Stimulated activated CD4-positive, alpha-beta T cell treated with anti-CD3 and anti-CD28 coated beads, Interleukin-1b, Interleukin-23, amount 100 ng/mL, for 1 hour (primary cell): Measurements from ENCODE around the gene CDYL2.
"Not testable (repeated sequence)": the region's sequence is repeated elsewhere in the genome, so short reads cannot be mapped to it uniquely, and the experiment has no call there.

Experiments
- DNase-seq, 2 donors: peaks; one replicate each; pipeline ENCODE4 v3.0.0-alpha.2; 2020; ENCODE audit warnings: low read depth in 2 of 2

Gene CDYL2, protein sequence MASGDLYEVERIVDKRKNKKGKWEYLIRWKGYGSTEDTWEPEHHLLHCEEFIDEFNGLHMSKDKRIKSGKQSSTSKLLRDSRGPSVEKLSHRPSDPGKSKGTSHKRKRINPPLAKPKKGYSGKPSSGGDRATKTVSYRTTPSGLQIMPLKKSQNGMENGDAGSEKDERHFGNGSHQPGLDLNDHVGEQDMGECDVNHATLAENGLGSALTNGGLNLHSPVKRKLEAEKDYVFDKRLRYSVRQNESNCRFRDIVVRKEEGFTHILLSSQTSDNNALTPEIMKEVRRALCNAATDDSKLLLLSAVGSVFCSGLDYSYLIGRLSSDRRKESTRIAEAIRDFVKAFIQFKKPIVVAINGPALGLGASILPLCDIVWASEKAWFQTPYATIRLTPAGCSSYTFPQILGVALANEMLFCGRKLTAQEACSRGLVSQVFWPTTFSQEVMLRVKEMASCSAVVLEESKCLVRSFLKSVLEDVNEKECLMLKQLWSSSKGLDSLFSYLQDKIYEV

DNA sequence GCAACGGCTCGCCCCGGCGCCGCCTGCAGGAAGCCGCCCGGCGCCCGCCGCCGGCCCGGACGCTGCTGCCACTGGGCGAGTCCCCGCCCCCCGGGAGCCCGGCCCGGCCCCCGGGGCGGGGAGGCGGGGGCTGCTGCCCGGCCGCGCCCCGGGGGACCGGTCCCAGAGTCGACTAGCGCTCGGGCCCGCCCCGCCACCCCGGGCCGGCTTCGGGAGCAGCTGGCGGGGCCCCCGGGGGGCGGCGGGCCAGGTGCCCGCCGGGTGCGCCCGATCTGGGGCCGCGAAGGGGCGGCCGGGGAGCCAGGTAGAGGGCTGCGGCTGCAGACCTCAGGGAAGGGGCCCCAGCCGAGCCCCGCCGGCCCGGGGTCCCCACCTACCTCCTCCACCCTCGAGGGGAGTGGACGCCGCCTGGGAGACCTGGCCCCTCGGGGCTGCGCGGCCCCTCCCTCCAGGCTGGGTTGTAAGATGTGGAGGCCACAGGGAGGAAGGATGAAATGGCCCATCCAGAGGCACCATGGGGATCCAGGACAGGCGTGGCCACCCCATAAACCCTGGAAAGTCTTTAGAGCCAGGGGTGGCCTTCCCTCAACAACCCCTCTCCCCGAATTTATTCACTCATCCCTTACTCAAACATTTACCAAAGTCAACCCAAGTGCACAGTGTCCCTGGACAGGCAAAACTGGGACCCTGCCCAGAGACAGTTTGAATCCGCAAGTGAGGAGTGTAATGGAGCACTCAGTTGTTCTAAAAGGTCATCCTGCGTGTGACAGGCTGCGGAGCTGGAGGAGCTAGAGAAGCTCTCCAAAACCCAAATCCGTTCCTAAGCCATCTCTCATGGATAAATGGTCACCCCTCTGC lies at the start of gene CDYL2:
Gene CDYL2, minus strand, starts transcription at position 73 of the 858 bp plus-strand sequence. CDS start 425 bp downstream, outside the sequence.
- DNase-seq: peak; percentile 18 to 19

DNA sequence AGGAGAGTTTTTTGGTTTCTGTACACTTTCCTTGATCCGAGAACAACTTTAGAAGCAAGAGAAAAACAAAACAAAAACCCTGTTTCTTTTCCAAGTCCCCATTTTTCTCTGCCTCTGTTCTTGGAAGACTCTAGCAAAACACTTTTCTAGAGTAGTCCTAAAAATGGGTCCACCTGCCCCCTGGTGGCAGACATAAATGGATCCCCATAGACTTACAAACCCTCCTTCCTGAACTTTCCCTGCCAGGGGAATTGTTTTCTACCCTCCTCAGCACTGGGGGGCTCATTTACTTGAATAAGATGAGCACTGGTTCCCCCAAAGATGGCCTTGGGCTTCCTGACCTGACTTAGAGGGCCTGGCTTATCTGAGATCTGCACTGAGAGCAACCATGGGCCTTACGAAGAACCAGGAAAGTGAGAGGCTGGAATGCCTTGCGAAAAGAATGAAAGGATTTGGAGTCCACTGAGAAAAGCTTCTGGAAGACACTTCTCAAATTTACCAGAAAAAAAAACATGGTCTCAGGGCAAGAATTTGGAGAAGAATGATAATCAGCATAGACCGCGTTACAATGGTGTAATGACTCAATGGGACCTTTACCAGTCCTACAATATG lies 48.0 kb upstream of the CDYL2 start:
- DNase-seq: no peak

DNA sequence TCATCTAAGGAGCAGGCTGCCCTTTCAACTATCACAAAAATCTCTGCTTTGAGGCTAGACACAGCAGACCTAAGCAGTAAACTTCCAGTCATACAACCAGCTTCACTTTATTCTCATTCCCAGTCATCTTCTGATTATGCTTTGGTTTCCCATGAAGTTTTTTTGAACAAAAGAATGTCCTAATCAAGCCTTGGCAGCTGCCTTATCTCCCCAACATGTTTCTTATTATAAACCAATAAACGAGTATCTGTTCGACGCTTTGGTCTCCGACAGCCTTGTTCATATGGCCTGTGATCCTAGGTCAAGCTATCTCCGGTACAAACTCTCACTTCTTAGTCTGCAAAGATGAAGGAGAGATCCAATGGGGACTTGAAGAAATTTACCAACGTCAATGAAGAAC lies 47.4 kb upstream of the CDYL2 start:
- DNase-seq: no peak

DNA sequence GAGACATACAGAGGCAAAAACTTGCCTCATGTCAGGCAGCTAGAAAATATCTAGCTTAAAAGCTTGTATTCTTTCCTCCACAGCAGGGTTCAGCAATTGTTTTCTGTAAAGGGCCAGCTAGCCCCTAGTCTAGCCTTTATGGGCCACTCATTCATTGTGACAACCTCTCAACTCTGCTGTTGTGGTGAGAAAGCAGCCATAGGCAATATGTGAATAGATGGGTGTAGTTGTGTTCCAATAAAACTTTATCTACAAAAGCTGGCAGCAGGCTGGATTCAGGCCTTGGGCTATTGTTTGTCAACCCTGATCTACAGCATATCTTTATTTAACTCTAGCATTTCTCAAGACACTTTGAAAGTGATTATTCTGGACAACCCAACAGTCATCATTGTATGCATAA lies 46.4 kb upstream of the CDYL2 start:
- no peak for DNase-seq

DNA sequence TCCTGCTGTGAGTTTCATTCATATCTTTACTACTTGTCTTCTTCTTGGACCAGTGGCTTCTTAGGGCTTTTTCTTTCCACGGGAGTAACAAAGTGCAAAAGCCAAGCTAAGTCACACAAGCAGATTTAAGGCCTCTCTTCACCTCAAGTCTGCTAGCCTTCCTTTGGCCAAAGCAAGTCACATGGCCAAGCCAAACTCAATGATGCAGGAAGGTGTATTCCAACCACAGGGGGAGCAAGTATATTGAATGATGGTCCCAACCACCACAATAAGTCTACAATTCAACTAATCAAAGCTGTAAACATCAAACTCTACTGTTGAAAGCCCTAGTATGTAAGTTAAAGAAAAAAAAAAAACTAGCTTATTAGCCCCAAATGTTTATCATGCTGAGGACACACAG lies 44.5 kb upstream of the CDYL2 start:
- no peak for DNase-seq

DNA sequence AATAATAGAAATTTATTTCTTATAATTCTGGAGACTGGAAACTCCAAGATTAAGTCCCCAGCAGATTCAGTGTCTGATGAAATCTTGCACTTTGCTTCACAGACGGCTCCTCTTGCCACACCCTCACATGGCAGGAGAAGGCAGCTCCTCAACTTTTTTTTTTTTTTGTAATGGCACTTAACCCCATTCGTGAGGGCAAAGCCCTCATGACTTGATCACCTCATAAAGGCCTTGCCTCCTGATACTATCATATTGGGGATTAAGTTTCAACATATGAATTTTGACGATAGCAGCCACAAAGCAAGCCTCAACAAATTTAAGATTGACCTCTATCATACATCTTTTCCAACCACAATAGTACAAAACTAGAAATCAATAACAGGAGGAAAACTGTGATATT lies 42.3 kb upstream of the CDYL2 start:
- no peak for DNase-seq

DNA sequence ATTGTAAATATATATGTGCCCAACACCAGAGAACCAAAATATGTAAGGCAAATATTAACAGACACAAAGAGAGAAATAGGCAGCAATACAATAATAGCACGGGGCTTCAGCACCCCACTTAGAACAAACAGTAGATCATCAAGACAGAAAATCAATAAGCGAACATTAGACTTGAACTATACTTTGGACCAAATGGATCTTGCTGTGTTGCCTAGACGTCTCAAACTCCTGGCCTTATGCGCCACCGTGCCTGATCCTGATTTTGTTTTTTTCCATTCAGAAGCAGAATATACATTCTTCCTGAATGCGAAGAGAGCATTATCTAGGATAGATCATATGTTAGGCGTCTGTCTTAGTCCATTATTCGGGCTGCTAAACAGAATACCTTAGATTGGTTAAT lies 41.9 kb upstream of the CDYL2 start:
- no peak for DNase-seq

DNA sequence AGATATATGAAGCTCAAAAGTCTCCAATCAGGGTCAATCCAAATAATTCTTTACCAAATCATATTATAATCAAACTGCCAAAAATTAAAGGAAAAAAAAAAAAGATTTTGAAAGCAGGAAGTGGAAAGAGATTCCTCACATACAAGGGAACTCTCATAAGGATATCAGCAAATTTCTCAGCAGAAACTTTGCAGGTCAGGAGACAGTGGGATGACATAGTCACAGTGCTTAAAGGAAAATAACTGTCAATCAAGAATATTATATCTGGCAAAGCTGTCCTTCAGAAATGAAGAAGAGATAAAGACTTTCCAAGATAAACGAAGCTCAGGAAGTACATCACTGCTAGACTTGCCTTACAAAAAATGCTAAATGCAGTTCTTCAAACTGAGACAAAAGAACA lies 40.0 kb upstream of the CDYL2 start:
- no peak for DNase-seq

DNA sequence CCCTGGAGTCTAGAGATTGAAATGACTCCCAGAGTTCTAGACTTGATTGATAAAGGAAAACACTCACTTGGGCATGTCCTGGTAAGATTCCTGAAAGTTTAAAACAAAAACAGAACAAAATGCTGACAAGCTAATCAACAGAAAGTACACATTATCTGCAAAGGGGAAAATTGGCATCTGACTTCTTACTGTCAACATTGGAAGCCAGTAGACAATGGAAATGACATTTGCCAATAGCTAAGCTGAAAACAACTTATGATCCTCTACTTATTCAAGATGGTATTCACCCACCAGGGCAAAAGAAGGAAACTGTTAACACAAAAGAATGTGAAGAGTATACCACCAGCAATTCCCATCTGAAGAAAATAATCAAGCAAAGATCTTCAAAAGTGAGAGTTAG lies 36.8 kb upstream of the CDYL2 start:
- no peak for DNase-seq

DNA sequence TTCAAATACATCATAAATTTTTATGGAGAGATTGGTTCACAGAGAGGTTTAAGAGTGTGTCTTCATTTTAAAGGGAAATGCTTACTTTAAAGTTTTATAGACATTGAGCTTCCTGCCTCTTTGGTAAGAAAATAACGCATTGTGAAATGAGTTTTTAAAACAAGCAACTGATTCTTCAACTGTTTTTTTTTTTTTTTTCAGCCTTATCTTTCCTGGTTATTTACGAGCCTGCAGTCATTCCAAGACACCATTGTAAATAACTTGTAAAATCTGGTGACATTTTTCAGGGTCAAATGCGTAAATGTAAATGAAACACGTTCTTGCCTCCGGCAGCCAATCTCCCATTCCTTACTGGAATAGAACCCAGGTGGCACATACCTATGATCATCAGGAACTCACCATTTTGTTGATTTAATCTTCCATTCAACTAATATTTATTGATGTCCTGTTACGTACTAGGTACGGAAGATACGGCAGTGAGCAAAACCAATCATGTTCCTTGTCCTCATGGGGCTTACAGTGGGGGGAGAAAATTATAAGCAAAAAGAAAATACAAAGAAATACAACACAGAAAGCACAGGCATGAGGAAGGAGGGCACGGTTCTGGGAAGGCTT lies 33.2 kb upstream of the CDYL2 start:
- DNase-seq: no peak

DNA sequence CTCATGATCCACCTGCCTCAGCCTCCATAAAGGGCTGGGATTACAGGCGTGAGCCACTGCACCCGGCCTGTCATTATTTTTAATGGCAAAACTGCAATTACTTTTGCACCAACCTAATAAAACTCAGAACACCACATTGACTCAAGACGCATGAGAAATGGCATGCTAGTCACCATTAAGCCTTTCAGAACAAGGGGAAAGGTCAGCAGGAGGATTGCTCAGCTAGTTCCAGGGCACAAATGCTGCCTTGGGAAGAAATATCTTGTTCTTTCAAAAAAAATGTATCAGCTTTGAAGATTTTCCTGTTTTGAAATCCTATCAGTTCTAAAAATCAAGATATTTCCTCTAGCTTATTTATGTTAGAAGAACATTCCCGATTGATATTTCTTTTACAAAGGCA lies 32.4 kb upstream of the CDYL2 start:
- no peak for DNase-seq

DNA sequence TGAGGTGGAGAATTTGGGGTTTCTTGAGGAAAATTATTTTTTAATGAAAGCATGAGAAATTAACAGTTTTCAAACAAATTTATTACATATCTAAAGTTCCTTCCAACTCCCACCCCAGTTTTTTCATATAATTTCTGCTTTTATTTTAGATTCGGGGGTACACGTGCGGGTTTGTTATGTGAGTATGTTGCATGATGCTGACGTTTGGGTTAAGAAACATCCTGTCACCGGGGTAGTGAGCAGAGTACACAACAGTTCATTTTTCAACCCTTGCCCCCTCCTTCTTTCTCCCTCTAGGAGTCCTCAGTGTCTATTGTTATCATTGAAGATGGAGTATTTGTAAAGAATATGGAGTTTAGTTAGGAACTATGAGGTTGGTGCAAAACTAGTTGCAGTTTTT lies 31.8 kb upstream of the CDYL2 start:
- no peak for DNase-seq

DNA sequence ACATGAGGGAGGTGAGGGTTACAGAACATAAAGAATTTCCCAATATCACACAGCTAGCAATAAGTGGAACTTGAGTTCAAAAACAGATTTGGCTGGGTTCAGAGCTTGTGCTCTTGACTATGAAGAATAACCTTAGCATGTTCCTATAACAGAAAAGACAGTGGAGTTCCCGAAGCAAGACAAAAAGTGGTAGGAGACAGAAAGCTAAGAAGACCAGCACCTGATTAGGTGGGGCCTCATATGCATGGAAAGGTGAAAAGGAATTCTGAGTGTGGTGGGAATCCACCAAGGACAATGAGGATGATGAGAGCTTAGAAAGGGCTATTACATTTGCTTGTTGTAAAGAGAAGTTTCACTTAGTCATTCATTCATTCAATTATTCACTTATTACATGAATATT lies 26.6 kb upstream of the CDYL2 start:
- no peak for DNase-seq

DNA sequence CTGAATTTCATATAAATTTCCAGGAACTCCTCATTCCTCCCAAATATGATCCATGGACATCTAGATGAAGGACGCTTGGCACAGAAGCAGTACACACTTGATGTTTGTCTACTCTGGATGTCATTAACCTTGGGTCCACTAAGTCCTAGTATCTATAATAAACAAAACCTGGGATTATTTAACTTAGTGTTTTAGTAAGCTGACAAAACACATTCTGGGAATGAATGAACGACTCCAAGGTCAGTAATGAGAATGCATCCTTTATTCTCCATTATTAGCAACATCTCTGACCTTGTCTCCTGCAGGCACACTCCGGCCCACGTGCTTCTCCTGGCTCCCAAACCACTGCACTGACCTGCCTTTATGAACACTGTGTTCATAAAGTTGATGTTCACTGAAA lies 24.1 kb upstream of the CDYL2 start:
- no peak for DNase-seq

DNA sequence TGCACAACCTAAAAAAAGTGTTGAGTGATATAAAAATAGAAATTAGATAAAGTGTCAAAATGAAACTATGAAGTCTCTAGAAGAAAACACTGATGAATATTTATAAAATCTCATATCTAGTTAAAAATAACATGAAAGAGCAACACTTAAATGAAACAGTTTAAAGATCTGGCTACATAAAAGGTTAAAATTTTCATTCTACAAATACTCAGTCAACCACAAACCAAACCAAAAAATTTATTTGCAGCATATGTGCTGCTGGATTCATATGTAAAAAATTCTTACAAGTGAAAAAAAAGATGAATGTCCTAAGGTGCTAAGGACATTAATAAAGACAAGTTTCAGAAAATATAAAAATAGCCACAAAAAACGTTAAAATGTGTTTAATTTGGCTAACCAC lies 22.6 kb upstream of the CDYL2 start:
- no peak for DNase-seq

DNA sequence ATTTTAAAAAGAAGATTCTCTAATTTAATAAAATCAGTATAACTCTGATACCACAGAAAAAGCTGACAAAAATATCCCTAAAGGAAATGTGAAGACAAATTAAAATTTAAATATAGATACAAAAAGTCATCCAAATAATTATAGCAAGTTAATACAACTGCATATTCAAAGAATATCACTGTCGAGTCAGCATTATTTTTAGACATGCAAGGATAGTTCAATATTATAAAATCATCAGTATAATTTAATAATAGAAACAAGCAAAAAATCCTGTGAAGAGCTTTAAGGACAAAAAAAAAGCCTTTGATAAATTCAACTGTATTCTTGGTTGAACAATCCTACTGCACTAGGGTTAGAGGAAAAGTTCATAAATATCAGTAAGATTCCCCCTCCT lies 21.0 kb upstream of the CDYL2 start:
- no peak for DNase-seq

DNA sequence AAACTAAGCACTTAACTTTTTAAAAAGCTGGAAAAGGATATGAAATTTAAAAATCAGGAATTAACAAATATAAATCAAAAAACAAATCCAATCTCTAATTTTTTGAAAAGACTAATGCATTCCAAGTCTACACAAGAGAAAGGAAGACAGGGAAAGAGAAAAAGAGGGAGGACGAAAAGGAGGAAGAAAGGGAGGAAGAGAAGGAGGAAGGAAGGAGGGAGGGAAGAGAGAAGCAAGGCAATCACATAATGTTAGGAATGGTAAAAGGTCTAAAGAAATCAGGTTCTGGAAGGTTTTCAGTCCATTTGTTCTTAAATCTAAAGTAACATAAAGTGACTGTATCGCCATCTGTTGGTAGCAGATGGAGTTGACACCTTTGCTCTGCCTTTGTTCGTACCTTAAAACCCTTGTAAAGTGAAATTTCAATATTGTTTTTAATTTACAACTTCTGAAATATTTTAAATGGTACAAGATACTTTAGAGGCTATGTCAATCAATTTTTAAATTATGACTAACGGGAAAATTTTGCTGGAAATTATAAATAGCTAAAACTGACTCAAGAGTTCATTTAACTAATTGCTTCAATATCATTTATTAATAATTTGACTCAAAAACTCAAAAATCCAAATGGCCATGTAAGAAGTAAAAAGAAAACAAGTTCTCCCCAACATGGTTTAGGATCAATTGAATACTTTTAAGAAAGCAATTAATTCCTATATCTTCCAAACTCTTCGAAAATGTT lies 20.4 kb upstream of the CDYL2 start:
- peak in 1 of 2 donors; percentile 17 for DNase-seq

DNA sequence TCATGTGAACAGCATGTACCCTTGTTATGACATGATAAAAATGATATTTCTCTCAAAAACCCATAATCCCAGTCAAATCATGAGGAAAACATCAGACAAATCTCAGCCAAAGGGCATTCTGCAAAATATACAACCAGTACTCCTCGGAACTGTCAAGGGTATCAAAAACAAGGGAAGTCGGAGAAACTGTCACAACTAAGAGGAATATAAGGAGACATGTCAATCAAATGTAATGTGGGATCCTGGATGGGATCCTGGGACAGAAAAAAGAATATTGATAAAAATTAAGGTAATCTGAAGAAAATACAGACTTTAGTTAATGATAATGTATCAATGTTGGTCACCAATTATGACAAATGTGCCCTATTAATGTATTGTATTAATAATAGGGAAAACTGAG lies 15.6 kb upstream of the CDYL2 start:
- DNase-seq: no peak

DNA sequence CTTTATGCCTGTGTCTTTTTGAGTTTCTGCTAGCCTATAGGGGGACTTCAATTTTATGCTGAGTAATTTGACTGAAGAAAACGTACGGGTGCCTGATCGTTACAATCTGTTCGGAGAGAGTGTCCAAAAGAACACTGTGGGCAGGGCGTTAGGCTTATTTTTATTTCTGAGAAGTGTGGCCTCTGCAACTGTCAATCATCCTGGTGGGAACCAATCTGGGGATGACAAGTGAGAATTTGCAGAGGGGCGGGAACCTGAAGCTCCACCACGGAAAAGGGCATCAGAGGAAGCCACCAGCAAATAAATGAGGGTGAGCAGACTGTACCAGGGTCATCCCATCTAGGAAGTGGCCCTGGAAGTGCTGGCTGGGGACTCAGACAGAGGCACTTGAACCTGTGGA lies 12.0 kb upstream of the CDYL2 start:
- DNase-seq: no peak

DNA sequence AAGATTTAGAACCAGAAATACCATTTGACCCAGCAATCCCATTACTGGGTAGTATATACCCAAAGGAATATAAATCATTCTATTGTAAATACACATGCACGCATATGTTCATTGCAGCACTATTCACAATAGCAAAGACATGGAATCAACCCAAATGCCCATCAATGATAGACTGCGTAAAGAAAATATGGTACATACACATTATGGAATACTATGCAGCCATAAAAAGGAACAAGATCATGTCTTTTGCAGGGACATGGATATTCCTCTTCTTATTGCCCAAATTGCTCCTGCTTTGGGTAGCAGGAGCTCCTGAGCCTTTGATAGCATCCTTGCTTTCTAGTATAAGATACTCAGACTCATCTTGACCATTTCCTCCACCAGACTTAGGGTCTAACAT lies 10.9 kb upstream of the CDYL2 start:
- not testable (repeated sequence) for DNase-seq

DNA sequence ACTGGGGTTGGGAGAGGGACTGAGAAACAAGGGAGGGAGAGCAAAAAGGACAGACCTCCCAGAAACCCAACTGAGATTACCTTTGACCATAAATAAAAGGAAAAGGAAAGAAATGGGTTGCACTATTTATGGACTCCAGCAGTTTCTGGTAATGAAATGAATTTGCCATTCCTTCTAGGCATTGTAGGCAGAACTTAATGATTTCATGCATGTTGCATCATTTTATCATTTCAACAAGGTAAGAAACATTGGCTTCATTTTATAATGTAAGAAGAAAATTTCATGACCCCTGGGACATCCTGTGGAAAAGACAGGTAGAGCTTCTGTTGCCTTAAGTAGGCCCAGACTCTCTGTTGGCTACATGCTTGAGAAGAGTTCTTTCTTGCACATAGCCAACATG lies 8.2 kb upstream of the CDYL2 start:
- no peak for DNase-seq
